VCaP (cell line): Measurements from ENCODE around the gene NEB.

Experiments
- H3K27ac ChIP-seq: fragments of 450-650 bp; 2 replicates; pipeline ENCODE4 v1.5.1; 2017
- TF ChIP-seq, protein P1 (sequence below): fragments of 450-650 bp; conservative IDR thresholded peaks from 2 replicates; pipeline ENCODE4 v1.5.1; 2017; ENCODE audit warnings: mild to moderate bottlenecking, moderate library complexity

Gene NEB

DNA sequence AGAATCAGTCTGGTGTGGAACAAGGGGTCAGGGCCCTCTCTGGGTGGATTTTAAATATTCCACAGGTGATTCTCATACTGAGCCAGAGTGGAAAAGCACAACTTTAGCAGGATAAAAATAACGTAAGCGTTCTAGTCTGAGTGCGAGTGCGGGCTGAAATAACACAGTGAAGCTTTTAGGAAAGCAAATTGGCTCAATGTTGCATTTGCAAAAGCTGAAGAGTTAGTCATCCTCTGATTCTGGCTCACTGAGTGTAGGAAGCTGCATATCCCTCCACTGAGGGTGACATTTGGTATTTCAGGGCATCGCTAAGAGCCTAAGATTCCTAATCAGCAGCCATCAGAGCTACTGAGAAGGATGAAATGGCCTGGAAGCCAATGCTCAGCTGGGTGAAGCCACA, 189.8 kb downstream of the NEB start:
- TF ChIP-seq, protein P1, sequence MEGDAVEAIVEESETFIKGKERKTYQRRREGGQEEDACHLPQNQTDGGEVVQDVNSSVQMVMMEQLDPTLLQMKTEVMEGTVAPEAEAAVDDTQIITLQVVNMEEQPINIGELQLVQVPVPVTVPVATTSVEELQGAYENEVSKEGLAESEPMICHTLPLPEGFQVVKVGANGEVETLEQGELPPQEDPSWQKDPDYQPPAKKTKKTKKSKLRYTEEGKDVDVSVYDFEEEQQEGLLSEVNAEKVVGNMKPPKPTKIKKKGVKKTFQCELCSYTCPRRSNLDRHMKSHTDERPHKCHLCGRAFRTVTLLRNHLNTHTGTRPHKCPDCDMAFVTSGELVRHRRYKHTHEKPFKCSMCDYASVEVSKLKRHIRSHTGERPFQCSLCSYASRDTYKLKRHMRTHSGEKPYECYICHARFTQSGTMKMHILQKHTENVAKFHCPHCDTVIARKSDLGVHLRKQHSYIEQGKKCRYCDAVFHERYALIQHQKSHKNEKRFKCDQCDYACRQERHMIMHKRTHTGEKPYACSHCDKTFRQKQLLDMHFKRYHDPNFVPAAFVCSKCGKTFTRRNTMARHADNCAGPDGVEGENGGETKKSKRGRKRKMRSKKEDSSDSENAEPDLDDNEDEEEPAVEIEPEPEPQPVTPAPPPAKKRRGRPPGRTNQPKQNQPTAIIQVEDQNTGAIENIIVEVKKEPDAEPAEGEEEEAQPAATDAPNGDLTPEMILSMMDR = no peak
- no peak overlapping the region for H3K27ac ChIP-seq

DNA sequence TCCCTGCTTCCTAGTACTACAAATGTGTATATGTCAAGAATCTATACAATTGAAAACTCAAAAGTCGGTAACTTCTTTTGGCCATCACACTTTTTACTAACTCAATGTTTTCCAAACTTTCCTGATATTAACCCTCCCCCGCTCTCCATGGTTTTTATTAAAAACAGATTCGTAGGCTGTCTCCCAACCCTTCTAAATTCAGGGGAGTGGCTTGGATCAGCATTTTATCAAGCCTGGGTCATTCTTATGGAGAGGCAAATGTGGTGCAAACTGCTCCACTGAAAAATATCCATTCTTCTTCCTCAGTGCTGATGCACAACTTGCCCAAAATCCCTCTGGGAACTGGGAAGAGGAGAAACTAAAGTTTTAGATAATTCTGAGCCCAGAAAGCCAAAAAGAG, 190.4 kb downstream of the NEB start:
- TF ChIP-seq, protein P1 = no peak
- no peak overlapping the region for H3K27ac ChIP-seq

DNA sequence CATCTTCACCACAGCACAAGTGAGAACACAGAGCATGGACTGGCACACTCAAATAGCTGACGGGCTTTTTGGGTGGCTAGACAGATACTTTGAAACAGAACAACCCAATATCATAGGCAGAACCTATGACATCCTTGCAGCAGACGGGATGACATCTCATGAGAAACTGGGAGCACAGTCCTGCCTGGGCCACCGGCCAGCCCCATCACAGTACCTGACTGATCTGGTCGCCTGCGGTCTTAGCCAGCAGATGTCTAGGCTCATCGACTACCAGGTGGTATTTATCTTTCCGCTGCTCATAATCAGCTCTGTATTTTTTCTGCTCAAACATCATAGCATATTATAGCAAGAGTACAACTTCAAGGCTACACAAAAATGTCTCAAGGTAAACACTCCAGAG, 200.3 kb downstream of the NEB start:
- TF ChIP-seq, protein P1 = no peak
- H3K27ac ChIP-seq = no peak overlapping the region

DNA sequence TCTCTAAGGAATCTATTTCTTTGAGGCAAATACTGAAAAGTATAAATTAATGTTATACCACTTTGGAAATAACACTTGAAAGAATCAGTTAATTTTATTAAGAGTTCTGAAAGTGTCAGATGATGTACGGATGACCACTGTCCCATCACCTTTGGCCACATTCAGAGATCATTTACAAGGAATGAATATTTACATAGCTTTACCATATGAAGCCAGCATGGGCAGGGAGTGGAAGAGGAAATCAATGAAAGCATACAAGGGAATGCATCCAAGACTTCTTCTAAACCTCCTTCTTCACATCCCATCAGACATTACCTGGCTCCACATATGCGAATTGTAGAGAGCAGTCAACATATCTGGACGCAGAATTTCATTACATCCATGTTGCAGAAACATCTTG, 201.1 kb downstream of the NEB start:
- no peak overlapping the region for H3K27ac ChIP-seq
- TF ChIP-seq, protein P1 = no peak

DNA sequence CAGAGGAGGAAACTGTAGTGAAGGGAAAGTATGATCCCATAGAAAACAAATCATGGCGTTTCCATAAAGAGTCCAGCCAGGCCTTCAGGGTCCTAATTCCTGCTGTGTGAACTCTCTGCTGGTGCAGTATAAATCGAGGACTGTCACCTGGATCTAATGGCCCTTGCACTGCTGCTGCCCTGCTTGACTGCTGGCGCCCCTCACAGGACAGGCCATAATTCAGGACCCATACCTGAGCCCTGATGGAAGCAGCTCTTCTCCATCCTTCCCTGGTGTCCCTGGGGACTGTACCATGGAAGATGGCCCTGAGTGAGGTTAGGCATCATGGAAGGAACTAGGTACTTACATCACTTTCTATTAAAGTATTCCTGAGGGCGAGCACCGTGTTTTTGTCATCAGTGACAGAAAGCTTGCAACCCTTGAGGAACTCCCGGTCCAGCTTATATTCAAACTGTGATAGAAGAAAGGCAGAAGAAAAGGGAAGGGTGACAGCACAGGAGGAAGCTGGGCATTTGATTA, 207.6 kb downstream of the NEB start:
- H3K27ac ChIP-seq = no peak overlapping the region
- TF ChIP-seq, protein P1 = no peak

DNA sequence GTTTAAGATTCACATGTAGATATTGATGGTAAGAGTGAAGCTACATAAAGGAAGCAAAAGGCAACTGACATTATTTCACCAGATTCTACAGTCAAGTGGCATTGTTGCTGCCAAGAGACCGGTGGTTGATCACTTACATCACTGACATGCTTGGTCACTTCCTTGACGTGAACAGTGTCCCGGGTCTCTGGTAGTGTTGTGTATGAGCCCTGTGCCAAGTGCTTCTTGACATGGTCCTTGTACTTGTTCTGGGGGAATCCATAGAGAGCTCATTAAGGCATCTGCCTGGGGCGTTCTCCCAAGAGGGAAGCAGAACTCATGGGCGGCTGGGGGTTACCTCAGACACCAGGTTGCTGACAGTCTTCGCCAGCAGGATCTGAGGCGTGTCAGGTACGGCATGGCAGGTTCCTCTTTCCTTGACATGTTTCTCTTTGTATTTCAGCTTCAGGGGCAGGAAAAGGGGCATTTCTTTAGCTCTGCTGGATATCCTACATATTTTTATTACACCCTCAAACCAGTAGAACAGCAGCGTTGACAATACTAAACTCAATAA, 208.4 kb downstream of the NEB start:
- TF ChIP-seq, protein P1 = no peak

DNA sequence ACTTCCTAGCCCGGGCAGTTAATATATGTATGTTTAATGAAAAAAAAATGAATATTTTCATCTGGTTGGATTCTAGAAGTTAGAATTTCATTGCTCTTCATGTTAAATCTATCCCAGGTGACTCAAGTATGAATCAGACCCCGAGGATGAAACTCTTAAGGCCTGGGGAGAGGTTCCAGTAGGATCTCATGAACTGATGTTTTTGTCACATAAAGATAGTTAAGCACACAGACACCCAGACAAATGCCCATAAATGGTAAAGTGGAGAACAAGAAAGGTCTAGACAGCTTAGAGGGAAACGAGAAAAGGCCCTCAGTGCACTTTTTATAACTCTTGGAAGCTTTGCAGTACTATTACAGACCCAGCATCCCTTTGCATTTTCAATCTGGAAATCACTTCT, 210.4 kb downstream of the NEB start:
- no peak overlapping the region for H3K27ac ChIP-seq
- TF ChIP-seq, protein P1 = no peak

More for the DNA sequence above, 208.4 kb downstream of the NEB start:
- H3K27ac ChIP-seq = no peak overlapping the region
